TTC549 (cell line): Measurements from ENCODE around the gene MCRS1.

Source experiments
- FAIRE-seq: peaks from 2 replicates; lab custom pipeline; 2012; peaks lifted over from hg19 to GRCh38; lab: Jason Lieb, UNC

The MCRS1 gene

GRCh38 chr12:49555631-49556390 lies 12.1 kb downstream of the MCRS1 start:
- no peak for FAIRE-seq

DNA sequence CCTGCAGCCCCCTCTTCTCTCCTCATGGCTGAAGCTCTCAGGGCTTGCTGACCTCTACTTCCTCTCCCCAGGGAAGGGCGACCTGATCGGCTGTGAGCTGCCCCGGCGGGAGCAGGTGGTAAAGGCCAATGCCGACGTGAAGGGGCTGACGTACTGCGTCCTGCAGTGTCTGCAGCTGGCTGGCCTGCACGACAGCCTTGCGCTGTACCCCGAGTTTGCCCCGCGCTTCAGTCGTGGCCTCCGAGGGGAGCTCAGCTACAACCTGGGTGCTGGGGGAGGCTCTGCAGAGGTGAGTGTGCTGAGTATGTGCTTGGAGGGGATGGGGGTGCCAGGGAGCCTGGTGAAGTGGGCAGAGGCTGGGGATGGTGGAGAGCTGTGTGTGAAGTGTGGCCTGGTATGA lies 13.7 kb downstream of the MCRS1 start:
- FAIRE-seq, result no peak

DNA sequence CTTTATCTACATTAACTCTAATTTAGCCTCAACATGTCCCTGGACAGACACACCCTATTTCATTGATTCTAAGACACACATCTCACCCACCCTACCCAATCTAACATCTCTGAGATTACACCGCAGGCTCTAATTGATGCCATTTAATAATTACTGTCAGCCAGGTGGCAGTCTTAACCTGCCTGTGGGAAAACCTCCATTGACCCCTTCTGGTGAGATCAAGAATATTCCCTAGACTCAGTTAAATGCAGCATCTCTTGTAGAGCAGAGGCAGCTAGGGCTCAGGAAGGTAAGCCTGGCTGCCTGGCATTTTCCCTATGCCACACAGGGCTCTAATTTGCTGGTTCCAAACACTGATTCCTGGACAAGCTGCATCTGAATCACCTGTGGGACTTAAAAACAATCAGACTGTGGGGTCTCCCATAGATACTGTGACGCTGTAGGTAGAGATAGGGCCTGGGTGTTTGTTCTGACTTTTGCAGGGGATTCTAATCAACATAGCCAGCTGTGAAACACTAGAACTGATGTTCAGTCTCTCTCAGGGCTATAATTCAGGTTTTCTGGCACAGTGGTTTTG lies 14.3 kb downstream of the MCRS1 start:
- no peak for FAIRE-seq

- no peak for FAIRE-seq
Observed at GRCh38 chr12:49552899-49553298, 15.0 kb downstream of the MCRS1 start.

- no peak for FAIRE-seq
Observed at GRCh38 chr12:49552425-49552824, 15.5 kb downstream of the MCRS1 start.

DNA sequence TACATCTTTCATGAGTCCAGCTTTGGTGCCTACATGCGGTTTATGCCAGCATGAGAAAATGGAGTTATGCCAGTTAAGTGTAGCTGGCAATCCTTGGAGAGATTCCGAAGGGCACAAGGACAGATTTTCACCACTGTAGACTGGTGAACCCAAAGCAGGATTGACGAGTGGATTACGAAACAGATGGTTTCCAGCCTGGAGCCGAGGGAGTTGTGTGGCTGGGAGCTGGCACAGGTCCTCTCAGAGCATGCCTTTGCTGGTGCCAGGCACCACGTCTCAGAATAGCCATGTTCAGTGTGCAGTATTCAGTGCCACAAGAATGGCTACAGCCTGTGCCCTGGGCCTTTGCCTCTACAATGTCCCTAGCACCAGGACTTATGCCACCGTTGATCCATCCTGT lies 15.9 kb downstream of the MCRS1 start:
- no peak for FAIRE-seq

- FAIRE-seq, result no peak
Observed at GRCh38 chr12:49550693-49551252, 17.2 kb downstream of the MCRS1 start.

GRCh38 chr12:49549735-49550692 lies 17.9 kb downstream of the MCRS1 start:
- no peak for FAIRE-seq

GRCh38 chr12:49548822-49549648 lies 18.9 kb downstream of the MCRS1 start:
- FAIRE-seq, result no peak

DNA sequence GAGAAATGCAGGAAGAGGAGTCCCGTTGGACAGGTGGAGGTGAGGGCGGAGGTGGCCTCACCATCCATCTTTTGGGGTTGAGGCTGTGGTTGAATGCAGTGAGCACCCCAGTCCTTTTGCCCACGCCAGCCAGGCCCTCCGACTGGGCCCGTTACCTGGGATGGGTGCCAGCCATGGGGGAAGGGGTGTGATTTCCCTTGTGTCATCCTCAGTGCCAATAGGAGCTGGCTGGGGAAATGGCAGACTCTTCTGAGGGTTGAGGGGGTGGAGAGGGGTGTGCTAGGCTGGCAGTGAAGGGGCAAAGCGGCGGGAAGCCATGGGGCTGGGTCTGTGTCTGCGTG lies 19.5 kb downstream of the MCRS1 start:
- no peak for FAIRE-seq

- no peak for FAIRE-seq
Observed at GRCh38 chr12:49547090-49547690, 20.8 kb downstream of the MCRS1 start.

- FAIRE-seq, result no peak
Observed at GRCh38 chr12:49546481-49546880, 21.5 kb downstream of the MCRS1 start.

DNA sequence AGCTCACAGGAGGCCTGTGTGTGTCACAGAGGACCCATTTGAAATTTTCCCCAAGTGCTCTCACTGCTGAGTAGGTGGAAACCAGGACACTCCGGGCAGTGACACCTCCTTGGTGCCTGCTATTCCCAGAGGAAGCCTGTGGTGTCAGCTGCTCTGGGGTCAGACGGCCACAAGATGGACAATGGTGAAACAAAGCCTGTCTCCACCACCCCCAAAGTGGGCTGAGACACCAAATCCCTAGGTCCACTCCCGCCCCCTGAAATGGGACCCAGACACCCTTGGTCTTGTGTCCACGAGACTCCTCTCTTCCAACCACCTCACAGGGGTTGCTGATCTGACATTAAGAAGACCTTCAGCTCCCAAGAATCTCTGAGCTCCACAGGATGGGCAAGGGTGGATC lies 22.1 kb downstream of the MCRS1 start:
- FAIRE-seq, result no peak

- FAIRE-seq, result no peak
Observed at GRCh38 chr12:49543914-49544815, 23.8 kb downstream of the MCRS1 start.

GRCh38 chr12:49543221-49543913 lies 24.6 kb downstream of the MCRS1 start:
- no peak for FAIRE-seq

GRCh38 chr12:49542592-49543160 lies 25.3 kb downstream of the MCRS1 start:
- FAIRE-seq, result no peak

DNA sequence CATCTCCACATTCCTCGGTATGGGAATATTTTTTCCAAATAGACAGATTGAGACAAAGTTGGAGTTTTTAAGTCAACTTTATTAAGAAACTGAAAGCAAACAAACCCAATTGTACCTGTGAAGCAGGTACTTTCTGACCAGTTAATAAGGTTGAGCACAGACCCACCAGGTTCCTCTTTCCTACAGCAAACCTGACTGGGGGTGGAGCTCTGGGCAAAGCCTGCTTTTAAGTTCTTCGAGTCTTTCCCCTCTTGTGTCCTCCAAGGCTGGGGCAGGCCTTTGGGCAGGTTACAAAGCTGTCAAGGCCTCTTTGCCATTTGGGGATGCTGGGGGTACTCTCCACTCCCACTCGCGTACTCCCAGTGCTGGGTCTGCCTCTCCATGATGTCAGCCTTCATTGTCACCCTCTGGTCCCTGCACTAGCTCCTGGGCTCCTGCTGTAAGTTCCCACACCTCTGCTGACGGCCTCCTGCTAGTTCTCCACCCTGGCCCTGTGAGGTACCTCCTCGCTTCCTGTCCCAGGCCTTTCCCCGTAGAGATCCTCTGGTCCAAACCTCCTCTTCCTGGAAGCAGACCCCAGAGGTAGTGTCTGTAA lies 25.9 kb downstream of the MCRS1 start:
- FAIRE-seq, result no peak

DNA sequence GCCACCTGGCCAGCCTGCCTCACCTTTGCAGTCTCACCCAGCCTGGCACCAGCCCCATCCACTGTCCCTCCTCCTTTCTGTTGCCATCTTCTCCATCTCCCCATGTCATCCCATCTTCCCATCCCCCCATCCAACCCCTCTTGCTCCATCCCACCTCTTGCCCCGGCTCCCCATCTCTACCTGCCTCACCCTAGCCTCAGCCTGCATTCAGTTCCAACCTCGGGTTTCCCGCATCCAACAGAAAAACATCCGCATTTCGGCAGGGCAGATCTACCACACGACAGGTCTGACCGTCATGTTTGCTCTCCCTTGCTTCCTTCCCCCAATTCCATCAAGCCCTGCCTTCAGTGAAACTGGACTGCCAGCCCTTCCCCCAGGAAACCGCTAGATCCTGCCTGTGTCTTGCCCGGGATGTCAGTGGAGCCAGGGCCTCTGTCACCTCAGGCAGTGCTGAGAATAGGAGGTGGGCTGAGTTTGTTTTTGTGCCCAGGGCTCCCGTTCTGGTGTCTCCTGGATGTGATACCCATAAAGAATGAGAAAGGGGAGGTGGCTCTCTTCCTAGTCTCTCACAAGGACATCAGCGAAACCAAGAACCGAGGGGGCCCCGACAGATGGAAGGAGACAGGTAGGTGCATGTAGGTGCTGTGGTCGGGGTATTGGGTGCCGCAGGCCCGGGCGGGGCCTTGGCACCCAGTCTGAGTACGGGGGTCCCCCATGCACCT lies 26.6 kb downstream of the MCRS1 start:
- no peak for FAIRE-seq
